HG03060 (cell line): ENCODE measurements around the gene WDR20.

Experiments
- ATAC-seq: cut with Tn5 transposase; IDR thresholded peaks from one replicate; pipeline ENCODE4 v1.9.1; 2021; ENCODE audit warnings: low read depth, moderate number of reproducible peaks; ENCODE audit not compliant: unreplicated experiment

WDR20 gene

GRCh38 chr14:102258136-102258535 lies 118.4 kb downstream of the WDR20 start:
- ATAC-seq = no peak
